Activated naive CD8-positive, alpha-beta T cell treated with anti-CD3 and anti-CD28 coated beads, Interleukin-2, amount 10 ng/mL, durations not matched to agents 7 days and 5 days (primary cell): ENCODE results near the gene LRRC57. TPM values are rescaled to one million over a fixed set of nuclear protein-coding genes. Genes with fewer than 3 reads are reported as not detected.
"Not testable (repeated sequence)": the region's sequence is repeated elsewhere in the genome, so short reads cannot be mapped to it uniquely, and the experiment has no call there.

ENCODE experiments used
- ATAC-seq: fragments of 150-1000 bp; cut with Tn5 transposase; one replicate; pipeline ENCODE4 v1.10.0; 2021; ENCODE audit warnings: low read depth, moderate library complexity
- POLR2A ChIA-PET: fragments of 350-600 bp; sonication (Branson Sonifier 250); formaldehyde crosslinking; loops from one replicate; lab custom pipeline; 2021; ENCODE audit warnings: antibody characterized with exemption; lab: Charles Lee
- DNase-seq: peaks from one replicate; pipeline ENCODE4 v3.0.0; 2021
- H3K27ac Mint-ChIP-seq: one replicate; pipeline ENCODE4 v1.8.0; 2022; ENCODE audit warnings: mild to moderate bottlenecking, mixed read lengths
- H3K27me3 Mint-ChIP-seq: one replicate; pipeline ENCODE4 v1.8.0; 2022; ENCODE audit warnings: mild to moderate bottlenecking, moderate library complexity, mixed read lengths
- H3K36me3 Mint-ChIP-seq: one replicate; pipeline ENCODE4 v1.8.0; 2021; ENCODE audit warnings: mild to moderate bottlenecking, mixed read lengths
- H3K4me1 Mint-ChIP-seq: one replicate; pipeline ENCODE4 v1.8.0; 2021; ENCODE audit warnings: mixed read lengths
- H3K4me3 Mint-ChIP-seq: one replicate; pipeline ENCODE4 v1.8.0; 2022; ENCODE audit warnings: mild to moderate bottlenecking, moderate library complexity, mixed read lengths
- H3K9me3 Mint-ChIP-seq: one replicate; pipeline ENCODE4 v1.8.0; 2021; ENCODE audit warnings: mixed read lengths
- total RNA-seq, 2 experiments: library from RNA; stranded (reverse); gene quantifications; one replicate each; pipeline ENCODE4 v1.2.3, GENCODE V29; 2021

The LRRC57 gene
- total RNA-seq, 2 experiments from 2014 or later, result 24.5 to 25.8 TPM

DNA sequence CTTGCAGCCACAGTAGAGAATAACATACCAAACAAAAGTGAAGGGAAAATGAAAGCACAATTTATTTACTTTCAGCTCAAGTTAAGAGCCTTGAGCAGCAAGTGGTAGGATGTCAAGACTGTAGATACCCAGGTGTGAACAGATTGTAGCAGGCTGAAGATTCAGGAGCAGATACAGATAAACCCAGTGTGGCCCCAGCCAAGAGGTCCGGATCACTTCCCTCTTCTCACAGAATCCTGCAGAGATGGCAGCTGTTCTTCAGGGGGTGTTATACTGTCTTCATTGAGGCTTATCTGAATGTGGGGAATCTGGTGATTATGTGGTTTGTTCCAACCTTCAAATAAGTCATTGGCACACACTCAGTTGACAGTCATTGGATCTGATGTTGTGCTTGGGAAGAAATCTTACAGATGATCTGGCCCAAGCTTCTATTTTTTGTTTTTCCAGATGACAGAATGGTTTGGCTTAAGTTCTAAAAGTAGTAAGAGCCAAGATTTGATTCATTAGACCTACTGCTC, 29.0 kb upstream of the LRRC57 start:
- peaks cover 7% of the 10 kb centered on the region for H3K27me3 Mint-ChIP-seq
- no peak overlapping the region for H3K27ac Mint-ChIP-seq
- peaks cover 42% of the 10 kb centered on the region for H3K4me1 Mint-ChIP-seq
- no peaks in the 10 kb centered on the region for H3K9me3 Mint-ChIP-seq
- peaks cover 2% of the 10 kb centered on the region for H3K36me3 Mint-ChIP-seq
- H3K4me3 Mint-ChIP-seq, result peak overlapping the region; percentile 11
- POLR2A ChIA-PET, result interaction anchor here (0.9 to 2.9 kb wide), 2 partner anchors 29 to 31 kb away, joined by 4 to 13 read pairs; partner anchors contain the start of genes HAUS2 and LRRC57
- no peak for ATAC-seq
- no peak for DNase-seq

DNA sequence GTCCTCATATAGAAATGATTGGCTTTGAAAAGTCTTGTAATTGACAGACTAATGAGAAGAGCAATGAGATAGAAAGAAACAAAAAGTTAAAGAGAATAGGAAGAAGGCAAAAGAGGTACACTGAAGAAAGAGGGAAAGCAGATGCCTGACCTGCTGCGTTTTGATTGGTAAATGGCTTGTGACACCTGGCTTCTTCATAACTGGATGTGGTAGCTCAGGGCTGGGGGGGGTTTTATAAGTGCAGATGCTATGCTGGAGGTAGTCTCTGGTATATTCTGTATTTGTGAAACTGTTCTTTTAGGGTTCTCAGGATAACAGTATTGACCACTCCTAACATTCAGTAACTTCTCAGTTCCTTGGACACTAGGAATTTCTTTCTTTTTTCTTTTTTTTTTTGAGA, 28.2 kb upstream of the LRRC57 start:
- Mint-ChIP-seq H3K9me3 (no peaks in the 10 kb centered on the region), H3K27me3 (peaks cover 7% of the 10 kb centered on the region), H3K4me1 (peaks cover 38% of the 10 kb centered on the region), H3K36me3 (peaks cover 6% of the 10 kb centered on the region), H3K27ac (no peak overlapping the region), H3K4me3 (peak overlapping the region; percentile 92)
- POLR2A ChIA-PET, result interaction anchor here (0.8 to 2.9 kb wide), 3 partner anchors 28 to 32 kb away, joined by 3 to 13 read pairs (median 4); partner anchors contain the start of genes HAUS2 and LRRC57
- ATAC-seq, result no peak
- DNase-seq, result no peak

DNA sequence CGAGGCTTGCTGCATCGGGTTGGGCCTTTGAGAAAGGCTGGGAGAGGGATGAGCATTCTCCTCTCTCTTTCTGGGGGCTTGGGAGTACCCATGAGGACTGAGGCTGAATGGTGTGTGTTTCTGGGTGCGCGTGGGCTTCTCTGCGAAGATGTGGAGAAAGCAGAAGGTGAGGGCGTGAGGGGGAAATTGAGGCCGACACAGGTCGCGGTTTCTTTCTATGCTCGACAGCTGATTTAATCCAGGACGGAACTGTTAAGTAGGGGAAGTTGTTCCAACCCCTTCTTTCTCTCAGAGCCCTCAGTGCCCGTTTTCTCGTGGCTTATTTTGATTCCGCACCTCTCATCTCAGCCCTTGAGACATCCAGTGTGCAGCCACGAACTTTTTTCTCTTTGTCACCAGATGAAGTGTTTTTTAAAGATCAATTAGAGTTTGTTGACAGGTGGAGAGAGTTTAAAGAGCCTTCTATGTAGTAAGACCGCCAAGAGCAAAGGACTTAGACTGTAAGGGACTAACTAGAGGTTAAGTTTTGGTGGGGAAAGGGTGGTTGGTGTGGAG, 27.5 kb upstream of the LRRC57 start:
- peak overlapping the region; percentile 92 for H3K4me3 Mint-ChIP-seq
- DNase-seq (no peak), ATAC-seq (no peak)
- H3K4me1 Mint-ChIP-seq, result peaks cover 35% of the 10 kb centered on the region
- no peaks in the 10 kb centered on the region for H3K9me3 Mint-ChIP-seq
- peaks cover 7% of the 10 kb centered on the region for H3K27me3 Mint-ChIP-seq
- peak overlapping the region; percentile 88 for H3K27ac Mint-ChIP-seq
- POLR2A ChIA-PET, result interaction anchor here (0.8 to 2.9 kb wide), 8 partner anchors 15 to 604 kb away, joined by 3 to 22 read pairs (median 7); partner anchors contain the start of genes EHD4, GANC, HAUS2 and LRRC57
- H3K36me3 Mint-ChIP-seq, result peaks cover 7% of the 10 kb centered on the region

DNA sequence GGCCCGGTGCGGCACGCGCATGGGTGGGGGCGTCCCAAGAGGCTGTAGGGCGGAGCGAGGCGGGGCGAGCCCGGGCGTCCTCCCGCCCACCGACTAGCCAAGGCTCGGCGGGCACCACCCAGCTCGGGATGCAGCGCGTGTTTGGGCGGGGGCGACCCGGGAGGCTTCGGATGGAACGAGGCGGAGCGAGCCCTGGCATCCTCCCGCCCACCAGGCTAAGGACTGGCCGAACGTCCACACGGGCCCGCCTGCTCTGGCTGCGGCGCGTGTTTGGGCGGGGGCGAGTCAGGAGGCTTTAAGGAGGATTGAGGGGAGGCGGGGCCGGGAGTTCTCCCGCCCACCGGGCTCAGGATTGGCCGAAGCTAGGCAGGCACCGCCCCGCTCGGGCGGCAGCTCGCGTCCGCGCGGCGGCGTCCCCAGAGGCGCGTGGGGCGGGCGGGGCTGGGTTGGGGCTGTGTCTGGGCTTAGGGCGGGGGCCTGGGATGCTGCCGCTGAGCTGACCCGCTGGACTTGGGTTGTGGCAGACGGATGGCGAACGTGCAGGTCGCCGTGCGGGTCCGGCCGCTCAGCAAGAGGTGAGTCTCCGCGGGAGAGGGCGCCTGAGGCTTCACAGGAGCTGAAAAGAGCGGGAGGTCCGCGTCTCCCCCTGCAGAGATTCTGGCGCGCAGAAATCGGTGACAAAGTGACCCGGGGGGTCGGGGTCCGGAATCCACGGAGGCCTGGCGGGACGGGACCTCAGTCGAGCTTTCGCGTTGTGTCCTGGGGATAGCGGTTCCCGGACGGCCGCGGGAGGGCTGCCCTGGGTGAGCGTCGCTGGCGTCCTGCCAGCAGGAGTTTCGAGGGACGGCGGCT, 26.8 kb upstream of the LRRC57 start, which contains the start of gene STARD9:
STARD9 (plus strand) TSS at position 419 of the 852 bp plus-strand sequence; CDS start at position 529, 110 bp downstream.
- Mint-ChIP-seq H3K4me3 (peak within 1 kb of the TSS; percentile 92), H3K36me3 (peaks cover 9% of the 10 kb centered on the region), H3K9me3 (no peaks in the 10 kb centered on the region), H3K27ac (peak within 1 kb of the TSS; percentile 88), H3K27me3 (peaks cover 7% of the 10 kb centered on the region), H3K4me1 (peaks cover 29% of the 10 kb centered on the region)
- POLR2A ChIA-PET, result interaction anchor here (0.5 to 2.9 kb wide), 13 partner anchors 15 to 603 kb away, joined by 3 to 22 read pairs (median 4); partner anchors contain the start of genes EHD4, GANC, HAUS2 and LRRC57
- ATAC-seq, result peak; percentile 92
- peak; percentile 97 for DNase-seq

DNA sequence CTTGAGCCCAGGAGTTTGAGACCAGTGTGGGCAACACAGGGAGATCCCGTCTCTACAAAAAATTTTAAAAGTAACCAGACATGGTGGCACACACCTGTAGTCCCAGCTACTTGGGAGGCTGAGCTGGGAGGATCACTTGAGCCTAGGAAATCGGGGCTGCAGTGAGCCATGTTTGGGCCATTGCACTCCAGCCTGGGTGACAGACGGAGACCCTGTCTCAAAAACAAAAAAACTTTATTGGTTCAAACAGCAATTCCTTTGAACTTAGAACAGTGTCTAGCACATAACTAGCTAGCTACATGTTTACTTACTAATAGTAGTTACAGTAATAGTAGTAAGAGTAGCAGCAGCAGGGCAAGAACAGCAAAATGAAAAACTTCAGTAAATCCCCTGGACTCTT, 10.1 kb upstream of the LRRC57 start:
- POLR2A ChIA-PET, result interaction anchor here (1.0 kb wide), 1 partner anchor 11 kb away, joined by 3 read pairs; the partner anchor contains the start of genes HAUS2 and LRRC57
- no peaks in the 10 kb centered on the region for H3K9me3 Mint-ChIP-seq

DNA sequence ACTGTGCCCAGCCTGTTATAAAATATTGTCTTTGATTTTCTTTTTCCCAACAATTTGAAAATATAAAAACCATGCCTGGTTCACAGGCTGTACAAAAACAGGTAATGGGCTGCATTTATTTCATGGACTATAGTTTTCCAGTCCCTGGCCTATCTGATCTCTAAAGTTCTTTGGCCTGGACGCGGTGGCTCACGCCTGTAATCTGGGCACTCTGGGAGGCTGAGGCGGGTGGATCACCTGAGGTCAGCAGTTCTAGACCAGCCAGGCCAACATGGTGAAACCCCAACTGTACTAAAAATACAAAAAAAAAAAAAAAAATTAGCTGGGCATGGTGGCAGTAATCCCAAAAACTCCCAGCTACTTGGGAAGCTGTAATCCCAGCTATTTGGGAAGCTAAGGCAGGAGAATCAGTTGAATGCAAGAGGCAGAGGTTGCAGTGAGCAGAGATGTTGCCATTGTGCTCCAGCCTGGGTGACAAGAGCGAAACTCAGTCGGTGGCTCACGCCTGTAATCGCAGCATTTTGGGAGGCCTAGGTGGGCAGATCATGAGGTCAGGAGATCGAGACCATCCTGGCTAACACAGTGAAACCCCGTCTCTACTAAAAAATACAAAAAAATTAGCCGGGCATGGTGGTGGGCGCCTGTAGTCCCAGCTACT, 8.1 kb upstream of the LRRC57 start:
- not testable (repeated sequence) for H3K27ac Mint-ChIP-seq, ATAC-seq, H3K9me3 Mint-ChIP-seq, H3K4me3 Mint-ChIP-seq, DNase-seq, H3K27me3 Mint-ChIP-seq
- Mint-ChIP-seq H3K4me1 (peaks cover 16% of the 10 kb centered on the region), H3K36me3 (peaks cover 18% of the 10 kb centered on the region)
- POLR2A ChIA-PET, result interaction anchor here (0.6 kb wide), 1 partner anchor 1604 kb away, joined by 3 read pairs; the partner anchor contains the start of gene CHAC1

More for the DNA sequence above, 10.1 kb upstream of the LRRC57 start:
- ATAC-seq (no peak), DNase-seq (no peak)
- H3K27me3 Mint-ChIP-seq, result no peaks in the 10 kb centered on the region
- peaks cover 15% of the 10 kb centered on the region for H3K36me3 Mint-ChIP-seq
- no peak overlapping the region for H3K27ac Mint-ChIP-seq
- no peak overlapping the region for H3K4me3 Mint-ChIP-seq
- H3K4me1 Mint-ChIP-seq, result peaks cover 8% of the 10 kb centered on the region

DNA sequence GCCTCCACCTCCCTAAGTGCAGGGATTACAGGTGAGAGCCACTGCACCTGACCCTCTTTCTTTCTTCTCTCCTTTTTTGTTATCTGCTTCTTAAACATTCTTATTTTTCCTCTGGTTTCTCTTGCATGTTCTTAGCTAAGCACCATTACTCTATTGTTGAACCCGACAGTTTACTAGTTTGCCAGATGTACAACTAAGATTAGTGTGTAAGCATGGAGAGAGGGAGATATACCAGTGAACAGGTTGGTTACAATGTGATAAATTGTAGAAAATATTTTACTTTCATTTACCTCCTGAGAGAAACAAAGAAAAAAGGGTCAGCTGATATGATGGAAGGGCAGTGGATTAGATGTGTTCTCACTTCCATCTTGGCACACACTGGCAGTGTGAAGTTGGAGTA, 5.0 kb upstream of the LRRC57 start:
- peak overlapping the region; percentile 43 for H3K27ac Mint-ChIP-seq
- H3K27me3 Mint-ChIP-seq, result no peaks in the 10 kb centered on the region
- POLR2A ChIA-PET, result no interaction called here
- no peak overlapping the region for H3K4me3 Mint-ChIP-seq
- H3K4me1 Mint-ChIP-seq, result peaks cover 27% of the 10 kb centered on the region
- DNase-seq (no peak), ATAC-seq (no peak)
- H3K36me3 Mint-ChIP-seq, result peaks cover 17% of the 10 kb centered on the region
- no peaks in the 10 kb centered on the region for H3K9me3 Mint-ChIP-seq

DNA sequence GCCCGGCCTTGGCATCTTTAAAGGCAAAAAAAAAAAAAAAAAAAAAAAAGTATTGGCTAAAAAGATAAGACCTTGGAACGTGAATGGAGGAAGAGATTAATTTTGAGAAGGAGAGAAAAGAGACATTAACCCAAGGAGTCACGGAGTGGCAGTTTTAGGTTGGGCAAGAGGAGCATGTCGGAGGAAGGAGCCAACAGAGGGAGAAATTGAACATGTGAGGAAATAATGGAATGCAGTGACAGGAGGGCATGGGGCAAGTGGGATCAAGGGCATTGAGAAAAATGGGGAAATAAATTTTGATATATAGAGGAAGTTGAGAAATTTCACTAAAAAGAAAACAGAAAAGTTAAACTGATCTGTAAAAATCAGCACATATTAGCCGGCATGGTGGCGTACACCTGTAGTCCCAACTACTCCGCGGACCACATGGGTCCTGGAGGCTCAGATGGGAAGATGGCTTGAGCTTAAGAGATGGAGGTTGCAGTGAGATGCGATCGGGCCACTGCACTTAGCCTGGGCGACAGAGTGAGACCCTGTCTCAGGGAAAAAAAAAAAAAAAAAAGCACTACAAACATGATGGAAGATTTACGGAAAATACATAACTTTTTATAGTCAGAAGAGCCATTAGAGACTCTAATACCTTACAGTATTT, 1.3 kb upstream of the LRRC57 start:
- H3K36me3 Mint-ChIP-seq, result peaks cover 20% of the 10 kb centered on the region

DNA sequence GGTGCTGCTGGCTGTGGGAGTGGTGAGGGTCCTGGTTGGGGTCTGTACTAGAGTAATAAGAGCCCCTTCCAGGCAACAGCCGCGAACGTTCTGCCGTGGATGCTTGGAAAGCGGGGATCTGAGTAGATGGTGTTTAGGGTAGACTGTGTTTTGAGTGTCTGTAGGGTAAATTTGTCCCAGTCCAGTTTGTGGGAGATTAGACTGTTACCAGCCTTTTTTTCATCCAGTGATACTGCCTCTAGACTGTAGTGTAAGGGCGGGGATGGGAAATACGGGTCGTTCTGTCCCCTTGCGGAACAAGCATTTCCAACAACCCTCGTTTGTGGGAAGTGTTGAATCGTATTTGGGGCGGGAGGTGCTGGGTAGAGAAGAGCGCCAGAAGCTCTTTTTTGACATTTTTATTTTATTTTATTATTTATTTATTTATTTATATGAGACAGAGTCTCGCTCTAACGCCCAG, 469 bp upstream of the LRRC57 start:
- Mint-ChIP-seq H3K9me3 (no peaks in the 10 kb centered on the region), H3K27me3 (no peaks in the 10 kb centered on the region), H3K4me3 (peak overlapping the region; percentile 98), H3K36me3 (peaks cover 19% of the 10 kb centered on the region), H3K27ac (peak overlapping the region; percentile 99), H3K4me1 (peaks cover 43% of the 10 kb centered on the region)
- ATAC-seq, result peak; percentile 28
- POLR2A ChIA-PET, result interaction anchor here (1.0 to 2.5 kb wide), 8 partner anchors 15 to 276 kb away, joined by 3 to 16 read pairs (median 4); partner anchors contain the start of genes STARD9, TMEM87A and ZNF106
- no peak for DNase-seq

More for the DNA sequence above, 1.3 kb upstream of the LRRC57 start:
- Mint-ChIP-seq H3K27me3 (no peaks in the 10 kb centered on the region), H3K4me1 (peaks cover 45% of the 10 kb centered on the region), H3K4me3 (peak overlapping the region; percentile 98), H3K9me3 (no peaks in the 10 kb centered on the region), H3K27ac (peak overlapping the region; percentile 62)
- DNase-seq (no peak), ATAC-seq (no peak)
- POLR2A ChIA-PET, result interaction anchor here (1.0 to 2.5 kb wide), 6 partner anchors 14 to 276 kb away, joined by 3 to 13 read pairs (median 3); partner anchors contain the start of genes STARD9 and TMEM87A

DNA sequence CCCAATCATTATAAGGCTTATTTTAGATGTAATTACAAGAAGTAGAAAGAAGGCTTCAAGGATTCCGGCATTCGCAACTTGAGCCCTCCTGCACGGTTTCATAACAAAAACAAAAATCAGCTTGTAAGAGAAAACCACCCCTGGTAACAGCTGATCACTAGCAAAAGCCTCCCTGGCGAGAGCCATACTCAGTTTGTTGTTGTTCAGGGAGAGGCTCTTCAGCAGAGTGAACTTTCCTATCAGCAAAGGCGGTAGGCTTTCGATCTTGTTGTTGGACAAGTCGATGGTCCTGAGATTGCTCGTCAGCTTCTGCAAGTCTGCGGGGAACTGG, 710 bp downstream of the LRRC57 start:
- peak overlapping the region; percentile 98 for H3K4me3 Mint-ChIP-seq
- POLR2A ChIA-PET, result interaction anchor here (0.6 to 2.5 kb wide), 11 partner anchors 11 to 340 kb away, joined by 3 to 16 read pairs (median 4); partner anchors contain the start of genes STARD9, VPS39 and ZNF106
- H3K4me1 Mint-ChIP-seq, result peaks cover 37% of the 10 kb centered on the region
- no peak for ATAC-seq
- H3K9me3 Mint-ChIP-seq, result no peaks in the 10 kb centered on the region
- peaks cover 17% of the 10 kb centered on the region for H3K36me3 Mint-ChIP-seq
- H3K27me3 Mint-ChIP-seq, result no peaks in the 10 kb centered on the region
- DNase-seq, result no peak
- H3K27ac Mint-ChIP-seq, result peak overlapping the region; percentile 99

DNA sequence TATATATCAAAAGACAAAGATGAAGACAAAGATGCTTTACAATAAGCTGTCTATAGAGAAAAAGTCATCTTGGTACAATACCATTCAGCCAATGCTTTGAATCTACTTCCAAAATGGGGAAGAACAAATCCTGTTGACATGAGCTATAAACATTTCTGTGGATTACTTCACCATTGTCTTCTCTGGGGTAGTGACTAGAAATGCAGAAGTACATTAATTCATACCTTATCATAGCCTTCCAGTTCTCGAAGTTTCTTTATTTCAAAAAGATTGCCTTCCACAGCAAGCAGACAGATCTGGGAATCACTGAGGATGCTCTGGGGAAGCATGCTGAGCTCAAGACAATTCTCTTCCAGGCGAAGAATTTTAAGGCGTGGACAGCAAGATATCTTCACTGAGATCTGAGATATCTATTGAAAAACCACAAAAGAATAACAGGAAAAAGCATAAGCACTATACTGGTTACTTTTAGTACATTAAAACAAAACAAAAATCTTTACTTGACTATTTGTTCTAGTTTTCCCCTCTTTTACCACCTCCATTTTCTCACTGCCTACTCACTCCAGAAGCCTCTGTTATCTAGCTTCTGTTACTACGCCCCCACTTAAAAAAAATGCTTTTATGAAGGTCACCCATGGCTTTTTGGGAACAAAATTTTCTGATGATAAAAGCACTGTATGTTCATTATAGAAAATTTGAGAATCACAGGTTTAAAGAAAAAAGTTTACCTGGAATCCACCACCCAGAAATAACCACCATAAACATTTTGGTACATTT, 3.6 kb downstream of the LRRC57 start:
- DNase-seq, result no peak
- no peak for ATAC-seq
- Mint-ChIP-seq H3K4me1 (peaks cover 26% of the 10 kb centered on the region), H3K27ac (no peak overlapping the region), H3K36me3 (peaks cover 20% of the 10 kb centered on the region), H3K27me3 (no peaks in the 10 kb centered on the region), H3K9me3 (no peaks in the 10 kb centered on the region), H3K4me3 (no peak overlapping the region)
- POLR2A ChIA-PET, result no interaction called here
